A549 (cell line): ENCODE results near the gene CNDP1. TPM values are rescaled to one million over a fixed set of nuclear protein-coding genes. Genes with fewer than 3 reads are reported as not detected.

ENCODE experiments used
- ATAC-seq, 2 experiments: fragments of 200-7000 bp in 1 of 2; fragments of >200 bp in 1 of 2; cut with Nextera tagmentation in 1 of 2; cut with Tn5 transposase in 1 of 2; 3 replicates each; pipeline versions ENCODE4 v1.8.0 to v1.9.1; 2018 to 2020; ENCODE audit warnings: mild to moderate bottlenecking in 1 of 2, moderate library complexity in 1 of 2
- CTCF ChIA-PET: fragments of 300-600 bp; sonication (Branson Sonifier 250); formaldehyde crosslinking; extraction: SDS; loops from one replicate; lab custom pipeline; 2021; ENCODE audit warnings: antibody characterized with exemption, inconsistent platforms; lab: Yijun Ruan, JAX
- POLR2A ChIA-PET: fragments of 350-600 bp; formaldehyde crosslinking; extraction: SDS; loops from one replicate; lab custom pipeline; 2021; ENCODE audit warnings: antibody characterized with exemption, inconsistent platforms; lab: Yijun Ruan, JAX
- DNase-seq, 2 experiments: peaks; one replicate each; pipeline versions ENCODE4 v3.0.0 to v3.0.0-alpha.2; 2011 to 2016; ENCODE audit warnings: low read depth in 1 of 2, low spot score in 1 of 2
- FAIRE-seq: peaks from 2 replicates; lab custom pipeline; 2011; peaks lifted over from hg19 to GRCh38; lab: Jason Lieb, UNC
- H3K27ac ChIP-seq, 2 experiments: fragments of >200 bp; sonication (Bioruptor Twin); formaldehyde crosslinking; 3 replicates each; pipeline ENCODE4 v1.5.1; 2016 to 2017
- H3K4me1 ChIP-seq: fragments of >200 bp; sonication (Bioruptor Twin); formaldehyde crosslinking; 3 replicates; pipeline ENCODE4 v1.6.1; 2016
- H3K4me2 ChIP-seq: fragments of >200 bp; sonication (Bioruptor Twin); formaldehyde crosslinking; 3 replicates; pipeline ENCODE4 v1.6.1; 2016
- H3K4me3 ChIP-seq: fragments of >200 bp; sonication (Bioruptor Twin); formaldehyde crosslinking; 3 replicates; pipeline ENCODE4 v1.5.1; 2016
- H3K9me3 ChIP-seq: fragments of >200 bp; sonication (Bioruptor Twin); formaldehyde crosslinking; 3 replicates; pipeline ENCODE4 v1.6.1; 2016
- BCL3 ChIP-seq: fragments of >200 bp; sonication (Bioruptor Twin); formaldehyde crosslinking; IDR thresholded peaks from 3 replicates; pipeline ENCODE4 v1.6.1; 2016
- CHD4 ChIP-seq: fragments of 200-600 bp; sonication (generic); IDR thresholded peaks from 2 replicates; pipeline ENCODE4 v1.6.1; 2016; ENCODE audit warnings: antibody characterized with exemption, mild to moderate bottlenecking, borderline replicate concordance
- CTCF ChIP-seq: fragments of >200 bp; sonication (Bioruptor Twin); formaldehyde crosslinking; IDR thresholded peaks from 3 replicates; pipeline ENCODE4 v1.5.1; 2016
- E2F6 ChIP-seq: IDR thresholded peaks from 2 replicates; pipeline ENCODE4 v1.6.1; 2012; ENCODE audit warnings: low read depth, borderline replicate concordance
- HEYL ChIP-seq: fragments of 250-450 bp; sonication (Bioruptor Pico); IDR thresholded peaks from 2 replicates; pipeline ENCODE4 v1.8.0; 2021; ENCODE audit warnings: mild to moderate bottlenecking, moderate library complexity
- HMGXB4 ChIP-seq: fragments of 250-450 bp; sonication (Bioruptor Pico); IDR thresholded peaks from 2 replicates; pipeline ENCODE4 v1.5.0; 2021; ENCODE audit warnings: mild to moderate bottlenecking, moderate library complexity, borderline replicate concordance
- HOXB5 ChIP-seq: fragments of 250-450 bp; sonication (Bioruptor Pico); IDR thresholded peaks from 2 replicates; pipeline ENCODE4 v1.5.0; 2020; ENCODE audit warnings: mild to moderate bottlenecking, moderate library complexity
- MYC ChIP-seq: IDR thresholded peaks from 2 replicates; pipeline ENCODE4 v1.6.1; 2012; ENCODE audit warnings: mild to moderate bottlenecking, inconsistent platforms, low read length, improper control_type of control experiment, borderline replicate concordance
- NPAS2 ChIP-seq: fragments of 250-450 bp; sonication (Bioruptor Pico); IDR thresholded peaks from 2 replicates; pipeline ENCODE4 v1.8.0; 2022; ENCODE audit warnings: mild to moderate bottlenecking, moderate library complexity, borderline replicate concordance
- PBX3 ChIP-seq: IDR thresholded peaks from 2 replicates; pipeline ENCODE4 v1.6.1; 2012
- POLR2A ChIP-seq: IDR thresholded peaks from 2 replicates; pipeline ENCODE4 v1.6.1; 2012; ENCODE audit warnings: mild to moderate bottlenecking, low read length
- POLR2AphosphoS2 ChIP-seq: conservative IDR thresholded peaks from 2 replicates; pipeline ENCODE4 v1.6.1; 2012; ENCODE audit warnings: low read length, improper control_type of control experiment, inconsistent platforms
- RAD21 ChIP-seq, 2 experiments: fragments of >200 bp in 1 of 2; sonication (Bioruptor Twin) in 1 of 2; formaldehyde crosslinking in 1 of 2; IDR thresholded peaks in 1 of 2; conservative IDR thresholded peaks in 1 of 2; 2 replicates in 1 of 2; 3 replicates in 1 of 2; pipeline ENCODE4 v1.6.1; 2012 to 2018; ENCODE audit warnings: inconsistent platforms in 1 of 2
- SMC3 ChIP-seq: fragments of >200 bp; sonication (Bioruptor Twin); formaldehyde crosslinking; IDR thresholded peaks from 3 replicates; pipeline ENCODE4 v1.6.1; 2018; ENCODE audit warnings: inconsistent platforms
- USF2 ChIP-seq: fragments of 450-650 bp; IDR thresholded peaks from 2 replicates; pipeline ENCODE4 v1.6.1; 2014; ENCODE audit warnings: antibody characterized with exemption
- WGBS: methylation state at CpG from one replicate; pipeline ENCODE4 v1.1.6; 2017; ENCODE audit errors: missing lambda C conversion rate; 5-methylcytosine and 5-hydroxymethylcytosine counted together
- polyA plus RNA-seq, 4 experiments: library from polyadenylated mRNA; depleted of rRNA in 3 of 4; stranded (reverse); fragments of >200 nt; fragmentation: RNase III in 1 of 4; extraction: RNeasy Plus Mini Kit Qiagen cat#74134 plus additional on column Dnase treatment in 1 of 4; gene quantifications; 2 replicates in 3 of 4; 3 replicates in 1 of 4; pipeline ENCODE4 v1.2.3, GENCODE V29; 2011 to 2017

Gene CNDP1
- polyA plus RNA-seq, 2 of the 4 experiments (the other 2 are of a cell fraction), result 0.16 TPM; not detected in 1

GRCh38 chr18:74488864-74489263, 45.4 kb upstream of the CNDP1 start (continued):
- TF ChIP-seq HMGXB4 (CRISPR knock-in tag), result no peak

- Histone ChIP-seq H3K9me3 (no peaks in the 10 kb centered on the region), H3K4me3 (no peak overlapping the region), H3K4me1 (no peaks in the 10 kb centered on the region), H3K4me2 (no peak overlapping the region), H3K27ac (no peak overlapping the region)
- TF ChIP-seq BCL3 (no peak), NPAS2 (CRISPR knock-in tag) (no peak), MYC (no peak), POLR2A (no peak), CHD4 (no peak), HOXB5 (CRISPR knock-in tag) (no peak), USF2 (no peak), E2F6 (no peak), HEYL (CRISPR knock-in tag) (no peak)
- POLR2A ChIA-PET, result no interaction called here
- no peak for ATAC-seq
- no peak for FAIRE-seq
- CTCF ChIA-PET, result interaction anchor here (1.0 to 1.1 kb wide), 2 partner anchors 136 to 147 kb away, joined by 3 to 4 read pairs; no protein-coding TSS in a partner anchor
- 47% methylated on average over 7 of the region's 7 CpGs for WGBS
- no peak for DNase-seq
These were observed 44.6 kb upstream of the CNDP1 start for GRCh38 chr18:74489676-74490075.

GRCh38 chr18:74492259-74492658, 42.0 kb upstream of the CNDP1 start:
- ChIA-PET CTCF (interaction anchor here (1.2 to 3.3 kb wide), 5 partner anchors 38 to 150 kb away, joined by 4 to 60 read pairs (median 6); no protein-coding TSS in a partner anchor), POLR2A (no interaction called here)
- DNase-seq (no peak), ATAC-seq (no peak), FAIRE-seq (no peak)
- Histone ChIP-seq H3K9me3 (no peaks in the 10 kb centered on the region), H3K4me1 (peaks cover 2% of the 10 kb centered on the region; the same call in 1 of the 3 replicates), H3K4me3 (no peak overlapping the region), H3K4me2 (no peak overlapping the region), H3K27ac (no peak overlapping the region)
- WGBS, result 13% methylated on average over 3 of the region's 3 CpGs
- no peak for TF ChIP-seq POLR2AphosphoS2

- DNase-seq (peak; percentile 14 to 82), ATAC-seq (peak; percentile 12 to 22; a peak in 1 of 6 replicates)
- Histone ChIP-seq H3K4me1 (peaks cover 6% of the 10 kb centered on the region; the same call in 1 of the 3 replicates), H3K4me3 (no peak overlapping the region), H3K9me3 (no peaks in the 10 kb centered on the region), H3K27ac (no peak overlapping the region)
- POLR2A ChIA-PET, result no interaction called here
- 0% methylated on average over 1 of the region's 1 CpG for WGBS
- peak; percentile 66 to 68 for TF ChIP-seq RAD21 (conservative IDR thresholded peaks at IDR 0.05 in 1 of 2, IDR thresholded peaks at IDR 0.05 in 1 of 2)
- peak; percentile 54; the same call in 2 of the 3 replicates for TF ChIP-seq SMC3
- peak; percentile 57 for TF ChIP-seq CTCF
- no peak for TF ChIP-seq PBX3
- TF ChIP-seq, all 56 proteins: peak for 3
- FAIRE-seq, result no peak
- CTCF ChIA-PET, result interaction anchor here (0.6 to 3.3 kb wide), 13 partner anchors 40 to 646 kb away, joined by 3 to 60 read pairs (median 4); no protein-coding TSS in a partner anchor
- no peak overlapping the region for H3K4me2 ChIP-seq
These were observed 40.6 kb upstream of the CNDP1 start for GRCh38 chr18:74493689-74494088.
